LHCN-M2 (cell line): ENCODE data around the gene P2RY10. TPM values are rescaled to one million over a fixed set of nuclear protein-coding genes. Genes with fewer than 3 reads are reported as not detected.
"Not testable (repeated sequence)": the region's sequence is repeated elsewhere in the genome, so short reads cannot be mapped to it uniquely, and the experiment has no call there.

Source experiments
- DNase-seq: peaks from one replicate; pipeline ENCODE4 v3.0.0-alpha.2; 2012; ENCODE audit warnings: low read depth
- polyA plus RNA-seq: library from polyadenylated mRNA; unstranded; fragments of >200 nt; gene quantifications from one replicate; pipeline ENCODE4 v1.2.1, GENCODE V29; 2012; ENCODE audit warnings: missing spikeins
- total RNA-seq: library from RNA; depleted of rRNA; stranded (reverse); fragments of >200 nt; gene quantifications from 2 replicates; pipeline ENCODE4 v1.2.3, GENCODE V29; 2014; rRNA removed

Gene P2RY10
- total RNA-seq, result not detected in 2 replicates
- not detected for polyA plus RNA-seq

- DNase-seq, result no peak
Observed at GRCh38 chrX:78945186-78945912, at the start of gene P2RY10. Gene P2RY10 (plus strand): TSS chrX:78945391. CDS start chrX:78960521, 15,130 bp downstream.

GRCh38 chrX:78922754-78923153 is 22.4 kb upstream of the P2RY10 start:
- DNase-seq, result no peak

GRCh38 chrX:78923198-78924015 is 21.8 kb upstream of the P2RY10 start:
- no peak for DNase-seq

GRCh38 chrX:78931814-78932213 is 13.4 kb upstream of the P2RY10 start:
- DNase-seq, result no peak

- no peak for DNase-seq
Observed at GRCh38 chrX:78934866-78935265, 10.3 kb upstream of the P2RY10 start.

GRCh38 chrX:78944351-78944750 is 840 bp upstream of the P2RY10 start:
- no peak for DNase-seq

GRCh38 chrX:78946178-78946931 is 1.2 kb downstream of the P2RY10 start:
- no peak for DNase-seq

GRCh38 chrX:78950009-78950835 is 5.0 kb downstream of the P2RY10 start:
- DNase-seq, result no peak

GRCh38 chrX:78957049-78957767 is 12.0 kb downstream of the P2RY10 start:
- DNase-seq, result no peak

GRCh38 chrX:78957768-78958130 is 12.6 kb downstream of the P2RY10 start:
- DNase-seq, result no peak

- no peak for DNase-seq
Observed at GRCh38 chrX:78958419-78959116, 13.4 kb downstream of the P2RY10 start.

- no peak for DNase-seq
Observed at GRCh38 chrX:78960888-78961287, 15.7 kb downstream of the P2RY10 start.

- DNase-seq, result no peak
Observed at GRCh38 chrX:78964598-78964997, 19.4 kb downstream of the P2RY10 start.

- DNase-seq, result no peak
Observed at GRCh38 chrX:78979789-78980464, 34.7 kb downstream of the P2RY10 start.

- DNase-seq, result no peak
Observed at GRCh38 chrX:78989349-78989748, 44.2 kb downstream of the P2RY10 start.

- DNase-seq, result no peak
Observed at GRCh38 chrX:78997870-78998558, 52.8 kb downstream of the P2RY10 start.

- not testable (repeated sequence) for DNase-seq
Observed at GRCh38 chrX:79007540-79007939, 62.3 kb downstream of the P2RY10 start.
